Transverse colon (tissue), 4 donors: Measurements from ENCODE around the gene SGSH.

Experiments used
- POLR2A ChIP-seq: fragments of 450-650 bp; IDR thresholded peaks from one replicate; pipeline ENCODE4 v1.6.1; 2016; ENCODE audit warnings: antibody characterized with exemption, mild to moderate bottlenecking, moderate library complexity
- POLR2AphosphoS5 ChIP-seq, 3 donors: sonication (generic); formaldehyde crosslinking; IDR thresholded peaks; one replicate each; pipeline ENCODE4 v1.6.1; 2016; ENCODE audit warnings: antibody characterized with exemption in 3 of 3
- TF ChIP-seq, protein P1 (sequence below), 5 experiments: fragments of 200-600 bp in 3 of 5; fragments of 450-650 bp in 2 of 5; sonication (generic) in 3 of 5; IDR thresholded peaks; 1 replicate in 2 of 5; 2 replicates in 3 of 5; pipeline ENCODE4 v1.5.1; 2016 to 2017; ENCODE audit warnings: antibody characterized with exemption in 5 of 5, inconsistent platforms in 3 of 5, mild to moderate bottlenecking in 2 of 5, moderate library complexity in 1 of 5

DNA sequence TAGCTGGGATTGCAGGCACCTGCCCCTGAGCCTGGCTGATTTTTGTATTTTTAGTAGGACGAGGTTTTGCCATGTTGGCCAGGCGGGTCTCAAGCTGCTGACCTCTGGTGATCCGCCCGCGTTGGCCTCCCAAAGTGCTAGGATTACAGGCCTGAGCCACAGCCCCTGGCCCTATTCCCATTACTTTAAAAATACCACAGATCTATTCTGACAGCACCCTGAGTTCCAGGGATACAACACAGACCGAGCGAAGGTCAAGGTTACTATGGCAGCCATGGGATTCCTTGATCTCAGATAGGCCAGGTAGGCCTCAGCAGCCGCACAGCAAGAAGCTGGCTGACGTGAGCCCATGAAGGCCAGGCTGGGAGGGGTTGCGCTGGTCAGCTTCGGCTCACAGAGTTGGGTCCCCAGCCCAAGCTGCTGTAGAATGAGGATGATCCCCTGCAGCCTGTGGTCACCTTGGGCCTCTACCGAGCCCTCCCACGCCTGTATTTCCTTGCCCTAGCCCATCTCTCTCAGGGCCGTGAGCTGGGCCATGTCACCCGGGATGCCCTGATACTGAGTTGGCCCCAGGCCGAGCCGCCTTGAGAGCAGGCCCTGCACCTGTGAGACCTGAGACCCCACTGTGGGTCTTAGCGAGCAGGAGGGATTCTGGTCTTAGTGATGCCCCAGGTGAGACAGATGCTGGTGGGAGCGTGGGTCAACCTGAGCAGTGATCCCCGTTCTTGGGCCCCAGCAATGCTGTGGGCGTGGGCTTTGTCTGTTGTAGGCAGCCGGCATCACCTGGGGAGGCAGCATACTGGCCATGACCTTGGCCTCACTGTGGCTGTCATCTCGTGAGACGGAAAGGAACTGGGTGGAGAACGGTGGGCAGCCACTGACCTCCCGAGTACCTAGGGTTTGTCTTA is 23.6 kb upstream of the SGSH start:
- TF ChIP-seq, protein P1, sequence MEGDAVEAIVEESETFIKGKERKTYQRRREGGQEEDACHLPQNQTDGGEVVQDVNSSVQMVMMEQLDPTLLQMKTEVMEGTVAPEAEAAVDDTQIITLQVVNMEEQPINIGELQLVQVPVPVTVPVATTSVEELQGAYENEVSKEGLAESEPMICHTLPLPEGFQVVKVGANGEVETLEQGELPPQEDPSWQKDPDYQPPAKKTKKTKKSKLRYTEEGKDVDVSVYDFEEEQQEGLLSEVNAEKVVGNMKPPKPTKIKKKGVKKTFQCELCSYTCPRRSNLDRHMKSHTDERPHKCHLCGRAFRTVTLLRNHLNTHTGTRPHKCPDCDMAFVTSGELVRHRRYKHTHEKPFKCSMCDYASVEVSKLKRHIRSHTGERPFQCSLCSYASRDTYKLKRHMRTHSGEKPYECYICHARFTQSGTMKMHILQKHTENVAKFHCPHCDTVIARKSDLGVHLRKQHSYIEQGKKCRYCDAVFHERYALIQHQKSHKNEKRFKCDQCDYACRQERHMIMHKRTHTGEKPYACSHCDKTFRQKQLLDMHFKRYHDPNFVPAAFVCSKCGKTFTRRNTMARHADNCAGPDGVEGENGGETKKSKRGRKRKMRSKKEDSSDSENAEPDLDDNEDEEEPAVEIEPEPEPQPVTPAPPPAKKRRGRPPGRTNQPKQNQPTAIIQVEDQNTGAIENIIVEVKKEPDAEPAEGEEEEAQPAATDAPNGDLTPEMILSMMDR (IDR thresholded peaks at IDR 0.05): no peak
- TF ChIP-seq POLR2A (no peak), POLR2AphosphoS5 (IDR thresholded peaks at IDR 0.05) (no peak)
